OCI-LY3 (cell line): ENCODE data around the gene DNPH1.

Experiments
- H2AFZ ChIP-seq: fragments of 200-600, 300-600 bp; shearing (Covaris generic); 2 replicates; pipeline ENCODE4 v1.6.0; 2014; ENCODE audit warnings: antibody characterized with exemption, low read depth, low read length
- H3K27ac ChIP-seq: fragments of 200-600, 300-600 bp; sonication (generic); 2 replicates; pipeline ENCODE4 v1.5.1; 2014; ENCODE audit warnings: mild to moderate bottlenecking, low read length, moderate library complexity, mixed read lengths
- H3K27me3 ChIP-seq: fragments of 200-600, 300-600 bp; sonication (generic); 2 replicates; pipeline ENCODE4 v1.6.1; 2014; ENCODE audit warnings: low read depth, low read length, mixed read lengths
- H3K36me3 ChIP-seq: fragments of 200-600, 300-600 bp; sonication (generic); replicated peaks from 2 replicates; pipeline ENCODE3; 2014; ENCODE audit warnings: low read depth, low read length, mixed read lengths
- H3K4me1 ChIP-seq: fragments of 300-600, 200-600 bp; sonication (generic); 2 replicates; pipeline ENCODE4 v1.6.1; 2014; ENCODE audit warnings: low read length, mixed read lengths
- H3K4me2 ChIP-seq: fragments of 200-600, 300-600 bp; sonication (generic); 2 replicates; pipeline ENCODE4 v1.6.1; 2014; ENCODE audit warnings: low read length, mixed read lengths
- H3K4me3 ChIP-seq: fragments of 300-600, 200-600 bp; sonication (generic); 2 replicates; pipeline ENCODE4 v1.5.1; 2014; ENCODE audit warnings: antibody characterized with exemption, mild to moderate bottlenecking, low read length, moderate library complexity
- H3K79me2 ChIP-seq: fragments of 300-600, 200-600 bp; shearing (Covaris generic); 2 replicates; pipeline ENCODE4 v1.6.1; 2014; ENCODE audit warnings: mild to moderate bottlenecking, low read length, mixed read lengths
- H3K9ac ChIP-seq: fragments of 300-600, 200-600 bp; shearing (Covaris generic); 2 replicates; pipeline ENCODE4 v1.6.0; 2014; ENCODE audit warnings: mild to moderate bottlenecking, low read length, moderate library complexity
- H3K9me3 ChIP-seq: fragments of 200-600, 300-600 bp; shearing (Covaris generic); 2 replicates; pipeline ENCODE4 v1.6.1; 2014; ENCODE audit warnings: low read length, mixed read lengths; ENCODE audit not compliant: insufficient read depth
- H4K20me1 ChIP-seq: fragments of 200-600, 300-600 bp; sonication (generic); 2 replicates; pipeline ENCODE4 v1.6.1; 2016; ENCODE audit warnings: low read length, mixed read lengths; ENCODE audit not compliant: insufficient read depth
- EZH2phosphoT487 ChIP-seq: fragments of 200-600 bp; shearing (Covaris generic); IDR thresholded peaks from 2 replicates; pipeline ENCODE4 v1.6.1; 2018; ENCODE audit warnings: antibody characterized with exemption, mixed run types, low read depth
- TF ChIP-seq, protein P1 (sequence below): fragments of 200-600, 300-600 bp; sonication (generic); IDR thresholded peaks from 2 replicates; pipeline ENCODE4 v1.5.1; 2014; ENCODE audit warnings: antibody characterized with exemption, low read length, low read depth

The DNPH1 gene

DNA sequence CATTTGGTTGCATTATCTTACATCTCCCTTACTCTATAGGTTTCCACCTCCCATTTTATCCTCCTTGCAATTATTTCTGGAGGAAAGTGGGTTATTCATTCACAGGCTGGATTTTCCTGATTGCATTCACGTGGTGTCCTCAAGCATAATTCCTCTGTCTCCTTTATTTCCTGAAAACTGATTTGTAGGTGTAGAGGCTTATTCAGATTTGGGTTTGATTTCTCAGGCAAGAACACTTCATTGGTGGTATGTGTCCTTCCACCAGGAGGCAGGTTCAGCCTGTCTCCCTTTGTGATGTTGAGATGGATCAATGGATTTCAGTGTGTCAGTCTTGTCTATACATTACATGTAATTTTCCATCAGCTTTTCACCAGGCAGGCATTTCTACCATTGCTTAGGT, 17.3 kb downstream of the DNPH1 start:
- H3K27ac ChIP-seq: no peak overlapping the region
- H3K9me3 ChIP-seq: no peaks in the 10 kb centered on the region
- H3K9ac ChIP-seq: no peak overlapping the region
- no peak overlapping the region for H2AFZ ChIP-seq
- H4K20me1 ChIP-seq: no peaks in the 10 kb centered on the region
- H3K27me3 ChIP-seq: no peaks in the 10 kb centered on the region
- TF ChIP-seq, protein P1, sequence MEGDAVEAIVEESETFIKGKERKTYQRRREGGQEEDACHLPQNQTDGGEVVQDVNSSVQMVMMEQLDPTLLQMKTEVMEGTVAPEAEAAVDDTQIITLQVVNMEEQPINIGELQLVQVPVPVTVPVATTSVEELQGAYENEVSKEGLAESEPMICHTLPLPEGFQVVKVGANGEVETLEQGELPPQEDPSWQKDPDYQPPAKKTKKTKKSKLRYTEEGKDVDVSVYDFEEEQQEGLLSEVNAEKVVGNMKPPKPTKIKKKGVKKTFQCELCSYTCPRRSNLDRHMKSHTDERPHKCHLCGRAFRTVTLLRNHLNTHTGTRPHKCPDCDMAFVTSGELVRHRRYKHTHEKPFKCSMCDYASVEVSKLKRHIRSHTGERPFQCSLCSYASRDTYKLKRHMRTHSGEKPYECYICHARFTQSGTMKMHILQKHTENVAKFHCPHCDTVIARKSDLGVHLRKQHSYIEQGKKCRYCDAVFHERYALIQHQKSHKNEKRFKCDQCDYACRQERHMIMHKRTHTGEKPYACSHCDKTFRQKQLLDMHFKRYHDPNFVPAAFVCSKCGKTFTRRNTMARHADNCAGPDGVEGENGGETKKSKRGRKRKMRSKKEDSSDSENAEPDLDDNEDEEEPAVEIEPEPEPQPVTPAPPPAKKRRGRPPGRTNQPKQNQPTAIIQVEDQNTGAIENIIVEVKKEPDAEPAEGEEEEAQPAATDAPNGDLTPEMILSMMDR: peak; percentile 33
- TF ChIP-seq EZH2phosphoT487: no peak
- no peak overlapping the region for H3K4me2 ChIP-seq
- H3K4me3 ChIP-seq: no peak overlapping the region
- no peaks in the 10 kb centered on the region for H3K4me1 ChIP-seq
- H3K79me2 ChIP-seq: no peaks in the 10 kb centered on the region
- peaks cover 9% of the 10 kb centered on the region for H3K36me3 ChIP-seq

DNA sequence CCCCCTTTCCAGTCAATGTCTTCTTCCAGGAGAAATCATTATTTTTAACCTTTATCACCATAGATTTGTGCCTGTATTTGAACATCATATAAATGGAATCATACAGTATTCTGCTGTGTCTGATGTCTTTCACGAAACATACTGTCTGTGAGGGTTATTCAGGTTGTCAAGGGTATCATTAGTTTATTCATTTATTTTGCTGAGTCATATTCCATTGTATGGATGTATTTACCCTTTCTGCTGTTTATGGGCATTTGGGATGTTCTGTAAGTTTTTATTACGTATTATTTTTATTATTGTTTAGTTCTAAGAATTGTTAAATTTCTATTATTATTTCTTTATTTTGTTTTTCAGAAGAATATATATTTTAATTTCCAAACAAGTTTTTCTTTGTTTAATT, 22.0 kb downstream of the DNPH1 start:
- no peaks in the 10 kb centered on the region for H3K9me3 ChIP-seq
- H4K20me1 ChIP-seq: no peaks in the 10 kb centered on the region
- TF ChIP-seq, protein P1: no peak
- TF ChIP-seq EZH2phosphoT487: no peak
- H2AFZ ChIP-seq: no peak overlapping the region
- no peak overlapping the region for H3K9ac ChIP-seq
- no peaks in the 10 kb centered on the region for H3K4me1 ChIP-seq
- H3K36me3 ChIP-seq: peaks cover 2% of the 10 kb centered on the region
- no peaks in the 10 kb centered on the region for H3K79me2 ChIP-seq
- H3K4me2 ChIP-seq: no peak overlapping the region
- no peaks in the 10 kb centered on the region for H3K27me3 ChIP-seq
- H3K27ac ChIP-seq: no peak overlapping the region
- H3K4me3 ChIP-seq: no peak overlapping the region

GRCh38 chr6:43205849-43206248, 23.4 kb downstream of the DNPH1 start:
- Histone ChIP-seq H3K79me2 (no peaks in the 10 kb centered on the region), H4K20me1 (no peaks in the 10 kb centered on the region), H3K9me3 (no peaks in the 10 kb centered on the region), H3K4me1 (no peaks in the 10 kb centered on the region), H3K4me2 (no peak overlapping the region), H3K27ac (no peak overlapping the region), H3K4me3 (no peak overlapping the region), H3K36me3 (peaks cover 5% of the 10 kb centered on the region), H2AFZ (no peak overlapping the region), H3K27me3 (no peaks in the 10 kb centered on the region), H3K9ac (no peak overlapping the region)
- TF ChIP-seq EZH2phosphoT487: no peak
- TF ChIP-seq, protein P1: no peak

DNA sequence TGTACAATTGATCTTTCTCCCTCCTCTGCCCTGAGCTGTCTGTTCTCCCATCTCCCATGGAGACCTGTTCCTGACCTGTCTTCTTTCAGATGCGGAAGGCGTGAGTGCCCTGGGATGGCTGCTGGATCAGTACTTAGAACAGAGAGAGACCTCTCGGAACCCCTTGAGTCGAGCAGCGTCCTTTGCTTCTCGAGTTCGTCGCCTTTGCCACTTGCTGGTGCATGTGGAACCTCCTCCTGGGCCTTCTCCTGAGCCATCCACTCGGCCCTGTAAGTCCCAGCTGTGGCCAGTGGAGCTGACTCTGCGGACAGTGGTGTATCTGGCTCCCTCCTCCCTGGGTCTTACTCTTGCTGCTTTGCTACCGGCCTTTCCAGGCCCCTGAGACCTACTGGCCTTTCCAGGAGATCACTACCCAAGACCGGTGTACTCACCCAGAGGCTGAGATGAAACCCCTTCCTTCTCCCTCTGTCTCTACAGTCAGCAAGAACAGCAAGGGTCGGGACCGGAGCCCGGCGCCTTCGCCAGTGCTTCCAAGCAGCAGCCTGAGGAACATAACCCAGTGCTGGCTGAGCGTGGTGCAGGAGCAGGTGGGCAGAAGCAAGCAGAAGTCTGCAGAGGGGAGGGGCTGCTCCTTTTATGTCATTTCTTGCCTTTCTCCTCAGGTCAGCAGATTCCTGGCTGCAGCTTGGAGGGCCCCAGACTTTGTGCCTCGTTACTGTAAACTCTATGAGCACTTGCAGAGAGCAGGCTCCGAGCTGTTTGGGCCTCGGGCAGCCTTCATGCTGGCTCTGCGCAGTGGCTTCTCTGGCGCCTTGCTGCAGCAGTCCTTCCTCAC, 24.8 kb downstream of the DNPH1 start:
- no peaks in the 10 kb centered on the region for H3K9me3 ChIP-seq
- no peak overlapping the region for H2AFZ ChIP-seq
- H3K79me2 ChIP-seq: no peaks in the 10 kb centered on the region
- H4K20me1 ChIP-seq: no peaks in the 10 kb centered on the region
- H3K4me1 ChIP-seq: no peaks in the 10 kb centered on the region
- H3K27ac ChIP-seq: no peak overlapping the region
- no peak overlapping the region for H3K9ac ChIP-seq
- no peak overlapping the region for H3K4me2 ChIP-seq
- peaks cover 16% of the 10 kb centered on the region for H3K36me3 ChIP-seq
- no peak for TF ChIP-seq EZH2phosphoT487
- TF ChIP-seq, protein P1: no peak
- H3K4me3 ChIP-seq: no peak overlapping the region
- no peaks in the 10 kb centered on the region for H3K27me3 ChIP-seq
